HG03558 (cell line): Measurements from ENCODE around the gene GSK3B.
A peak's percentile ranks its signal among the peaks of the same experiment; 100 is the strongest.

Source experiments
- ATAC-seq: cut with Tn5 transposase; IDR thresholded peaks from one replicate; pipeline ENCODE4 v1.9.1; 2021; ENCODE audit warnings: moderate number of reproducible peaks; ENCODE audit not compliant: unreplicated experiment; ENCODE audit errors: extremely low read depth

GSK3B gene

DNA sequence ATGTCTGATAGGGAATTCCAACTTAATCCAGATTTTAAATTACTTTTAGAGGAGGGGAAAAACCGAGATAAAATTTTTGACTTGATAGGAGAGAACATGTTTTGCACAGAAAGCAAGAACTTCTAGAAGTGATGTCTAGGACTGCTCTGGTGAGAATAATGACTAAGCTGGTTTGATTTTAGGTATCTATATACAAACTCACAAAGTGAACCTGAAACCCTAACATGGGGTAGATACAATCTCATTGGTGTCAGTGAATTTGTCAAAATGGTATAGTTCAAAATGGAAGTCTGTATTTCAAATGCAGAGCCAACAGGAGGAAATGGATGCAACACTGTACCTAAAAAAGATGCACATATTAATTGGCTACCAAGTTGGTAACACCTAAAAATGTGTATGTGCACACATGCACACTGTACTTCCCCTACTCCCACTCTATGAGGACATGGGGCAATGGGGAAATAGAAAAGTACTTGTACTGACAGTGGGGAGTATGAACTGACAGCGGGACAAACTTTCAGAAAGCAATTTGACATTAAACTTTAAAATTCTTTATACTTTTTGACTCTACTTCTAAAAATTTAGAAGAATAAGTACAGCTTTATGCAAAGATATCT, 259.4 kb downstream of the GSK3B start:
- no peak for ATAC-seq

- no peak for ATAC-seq
Measured at GRCh38 chr3:119831941-119832371, 262.3 kb downstream of the GSK3B start.

DNA sequence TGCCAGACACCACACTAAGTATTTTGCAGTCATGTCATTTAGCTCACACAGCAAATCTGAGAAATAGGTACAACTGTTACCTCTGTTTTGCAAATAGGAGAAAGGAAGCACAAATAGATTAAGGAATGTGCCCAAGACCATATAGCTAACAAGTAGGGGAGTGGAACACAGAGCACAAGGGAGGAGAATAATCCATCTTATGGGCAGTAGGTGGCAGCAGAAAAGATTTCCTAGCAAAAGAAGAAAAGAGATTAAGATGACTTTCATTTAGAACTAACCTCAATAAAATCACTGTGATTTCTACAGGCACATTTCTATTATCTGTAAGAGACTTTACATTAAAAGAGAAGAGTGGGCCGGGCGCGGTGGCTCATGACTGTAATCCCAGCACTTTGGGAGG, 263.2 kb downstream of the GSK3B start:
- no peak for ATAC-seq

DNA sequence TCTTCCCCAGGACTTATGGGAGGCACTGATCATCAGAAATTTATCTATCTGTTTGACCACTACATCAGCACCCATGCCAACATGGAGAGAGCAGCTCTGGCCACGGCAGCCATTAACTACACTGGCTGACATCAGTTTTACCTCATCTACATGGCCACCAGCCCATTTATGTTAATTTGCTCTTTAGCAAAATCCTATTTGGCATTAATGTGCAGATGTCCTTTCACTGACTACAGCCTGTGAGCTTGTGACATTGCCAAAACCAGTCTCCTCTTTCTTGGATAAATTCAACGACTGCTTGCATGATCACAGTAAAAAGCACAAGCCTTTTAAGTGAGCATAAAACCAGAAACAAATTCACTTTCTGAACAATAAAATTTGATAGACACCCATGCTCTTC, 264.8 kb downstream of the GSK3B start:
- no peak for ATAC-seq

DNA sequence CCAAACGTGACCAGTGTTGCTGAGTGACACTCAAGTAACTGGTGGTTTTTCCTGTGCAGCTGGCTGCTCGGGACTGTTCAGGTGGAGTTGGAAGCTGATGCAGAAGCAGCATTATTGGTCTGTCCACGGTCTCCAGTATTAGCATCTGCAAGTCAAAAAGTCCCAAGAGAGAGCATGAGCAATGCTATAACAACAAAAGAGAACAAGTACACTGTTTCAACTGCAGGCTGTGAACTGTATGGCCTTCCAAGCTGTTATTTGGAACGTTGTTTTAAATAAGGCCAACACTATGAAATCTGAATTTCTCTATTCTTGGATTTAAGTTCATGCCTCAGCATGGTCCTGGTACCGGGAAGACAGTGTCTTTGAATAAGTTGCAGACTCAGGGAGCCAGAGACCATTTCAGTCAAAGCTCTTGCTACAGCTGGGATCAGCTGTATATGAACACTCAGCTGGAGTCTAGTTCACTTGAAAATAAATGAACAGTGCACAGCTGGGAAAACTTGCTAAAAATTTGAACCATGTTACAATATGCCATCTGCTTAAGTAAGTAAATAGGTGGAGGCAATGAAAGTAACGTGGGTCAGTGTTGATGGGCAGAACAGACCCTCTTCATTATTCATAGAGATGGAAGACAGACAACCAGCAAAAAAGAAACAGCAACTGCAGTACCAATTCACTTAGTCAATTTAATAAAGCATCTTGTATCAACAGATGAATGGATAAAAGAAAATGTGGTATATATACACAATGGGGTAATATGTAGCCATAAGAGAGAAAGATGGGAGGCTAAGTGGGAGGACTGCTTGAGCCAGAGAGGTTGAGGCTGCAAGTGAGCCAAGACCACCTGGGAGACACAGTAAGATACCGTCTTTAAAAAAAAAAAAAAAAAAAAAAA, 267.3 kb downstream of the GSK3B start:
- ATAC-seq: no peak

GRCh38 chr3:119825820-119826219, 268.4 kb downstream of the GSK3B start:
- ATAC-seq: no peak

GRCh38 chr3:119819806-119820205, 274.4 kb downstream of the GSK3B start:
- ATAC-seq: no peak

DNA sequence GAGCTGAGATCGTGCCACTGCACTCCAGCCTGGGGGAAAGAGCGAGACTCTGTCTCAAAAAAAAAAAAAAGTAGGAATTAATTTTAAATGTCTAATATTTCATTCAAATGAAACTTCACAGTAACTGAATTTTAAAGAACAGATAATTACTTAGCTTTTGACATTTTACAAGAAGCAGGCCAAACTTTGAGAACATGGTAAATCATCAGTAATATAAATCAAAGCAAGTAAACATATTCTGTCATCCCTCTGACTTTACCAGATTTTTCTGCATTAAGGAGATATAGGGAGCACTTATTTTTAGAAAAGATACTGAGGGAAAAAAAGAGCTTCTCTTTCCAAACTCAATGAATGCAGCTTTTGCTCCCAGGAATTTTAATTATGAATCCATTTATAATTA, 275.3 kb downstream of the GSK3B start:
- ATAC-seq: no peak

DNA sequence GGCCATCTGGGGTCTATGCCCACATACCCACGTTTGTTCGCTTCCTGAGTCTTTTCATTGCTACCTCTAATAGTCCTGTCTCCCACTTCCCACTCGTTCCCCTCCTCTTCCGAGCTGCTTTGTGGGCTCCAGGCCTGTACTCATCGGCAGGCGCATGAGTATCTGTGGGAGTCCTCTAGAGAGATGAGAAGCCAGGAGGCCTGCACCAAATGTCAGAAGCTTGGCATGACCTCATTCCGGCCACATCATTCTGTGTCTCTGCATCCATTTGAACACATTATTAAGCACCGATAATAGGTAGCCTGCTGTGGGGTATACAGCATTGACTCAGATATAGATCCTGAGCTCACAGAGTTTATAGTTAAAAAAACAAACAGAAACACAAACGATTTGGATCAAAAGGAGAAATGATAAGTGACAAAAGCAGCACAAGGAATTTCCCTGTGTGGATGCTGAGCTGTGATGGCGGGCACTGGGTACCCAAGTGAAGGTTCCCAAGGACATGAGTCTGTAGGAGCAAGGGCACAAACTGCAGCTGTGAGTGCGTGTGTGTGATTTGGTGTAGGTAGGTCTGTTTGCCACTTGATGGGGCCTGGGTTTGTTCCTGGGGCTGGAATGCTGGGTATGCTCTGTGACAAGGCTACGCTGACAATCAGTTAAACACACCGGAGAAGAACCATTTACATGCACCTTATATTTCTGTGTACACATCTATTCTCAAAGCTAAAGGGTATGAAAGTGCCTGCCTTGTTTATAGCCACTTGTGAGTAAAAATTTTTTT, 276.5 kb downstream of the GSK3B start:
- no peak for ATAC-seq

- no peak for ATAC-seq
Measured at GRCh38 chr3:119817071-119817470, 277.2 kb downstream of the GSK3B start.

- ATAC-seq: no peak
Measured at GRCh38 chr3:119815716-119816115, 278.5 kb downstream of the GSK3B start.

GRCh38 chr3:119812491-119813058, 281.7 kb downstream of the GSK3B start:
- no peak for ATAC-seq

GRCh38 chr3:119810018-119810435, 284.2 kb downstream of the GSK3B start:
- ATAC-seq: peak; percentile 64

GRCh38 chr3:119809249-119810017, 284.8 kb downstream of the GSK3B start:
- ATAC-seq: peak; percentile 9

- no peak for ATAC-seq
Measured at GRCh38 chr3:119808843-119809242, 285.4 kb downstream of the GSK3B start.

DNA sequence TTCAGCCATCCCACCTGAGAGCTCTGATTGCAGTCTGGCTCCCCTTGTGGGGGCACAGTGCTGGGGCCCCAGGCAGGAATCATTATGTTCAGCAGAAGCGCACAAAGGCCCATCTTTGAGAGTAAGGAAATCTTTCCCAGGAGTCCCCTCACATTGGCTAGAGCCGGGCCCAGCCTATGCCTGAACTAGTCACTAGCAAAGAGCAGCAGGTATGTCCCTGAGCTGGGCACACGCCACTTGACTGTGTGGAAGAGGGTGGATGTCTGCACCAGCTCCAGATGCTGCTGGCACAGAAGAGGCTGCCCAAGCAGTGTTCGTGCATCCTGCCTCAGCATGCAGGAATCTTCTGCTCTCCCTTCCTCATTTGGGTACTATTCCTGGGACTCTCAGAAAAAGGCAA, 286.0 kb downstream of the GSK3B start:
- no peak for ATAC-seq

GRCh38 chr3:119800844-119801243, 293.4 kb downstream of the GSK3B start:
- no peak for ATAC-seq

DNA sequence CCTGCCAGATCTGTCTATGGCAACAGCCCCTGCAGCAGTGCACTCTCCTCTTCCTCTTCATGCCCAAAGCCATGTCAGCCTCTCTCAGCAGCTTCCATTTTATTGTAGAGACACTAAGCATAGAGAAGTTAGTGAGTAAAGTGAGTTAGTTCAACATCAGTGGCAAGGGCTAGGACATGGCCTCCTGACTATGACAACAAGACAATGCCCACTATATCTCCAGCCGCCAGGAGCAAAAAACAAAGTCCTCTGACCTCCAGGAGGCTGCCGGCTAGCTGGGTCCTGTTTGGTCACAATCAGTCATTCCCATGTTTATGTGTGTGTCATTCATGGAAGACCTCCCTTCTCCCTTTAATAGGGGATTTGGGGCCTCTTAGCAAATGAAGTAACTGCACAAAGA, 297.5 kb downstream of the GSK3B start:
- no peak for ATAC-seq

DNA sequence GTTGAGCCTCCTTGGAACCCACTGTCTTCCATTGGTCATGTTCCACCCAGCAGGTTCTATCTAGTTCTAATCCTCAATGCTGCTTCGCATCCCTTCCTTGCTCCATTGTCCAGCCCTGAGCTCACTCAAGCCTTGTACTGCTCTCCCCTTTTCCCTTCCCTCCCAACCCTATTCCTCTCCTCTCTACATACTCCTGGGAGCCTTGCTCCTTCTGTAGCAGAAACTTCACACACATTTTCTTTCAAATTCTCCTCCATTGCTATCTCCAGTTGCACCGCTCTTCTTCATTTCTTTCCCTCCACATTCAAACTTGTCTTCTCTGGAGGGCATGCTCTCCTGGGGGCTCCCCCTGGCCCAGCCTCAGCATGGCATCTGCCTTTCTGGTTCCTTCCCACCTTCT, 297.9 kb downstream of the GSK3B start:
- ATAC-seq: no peak

GRCh38 chr3:119795849-119796248, 298.4 kb downstream of the GSK3B start:
- ATAC-seq: no peak
